Liver (tissue), 9 donors: ENCODE results near the gene HES4. TPM values are rescaled to one million over a fixed set of nuclear protein-coding genes. Genes with fewer than 3 reads are reported as not detected.

ENCODE experiments used
- DNase-seq: peaks from one replicate; pipeline ENCODE4 v3.0.0-alpha.2; 2017; ENCODE audit warnings: low spot score
- H3K27ac ChIP-seq, 2 donors: one replicate each; pipeline ENCODE4 v1.7.0; 2013; ENCODE audit warnings: inconsistent platforms in 2 of 2, low read length in 2 of 2, control low read depth in 1 of 2, low read depth in 1 of 2, mild to moderate bottlenecking in 1 of 2
- H3K27me3 ChIP-seq, 4 donors: one replicate each; pipeline versions ENCODE4 v1.6.1 to v1.7.0; 2013; ENCODE audit warnings: low read length in 3 of 4, inconsistent platforms in 1 of 4, mild to moderate bottlenecking in 1 of 4, moderate library complexity in 1 of 4; ENCODE audit not compliant: control insufficient read depth in 4 of 4, insufficient read depth in 4 of 4
- H3K36me3 ChIP-seq, 4 donors: one replicate each; pipeline versions ENCODE4 v1.6.1 to v1.7.0; 2013; ENCODE audit warnings: low read length in 3 of 4, mild to moderate bottlenecking in 3 of 4, low read depth in 1 of 4, moderate library complexity in 1 of 4; ENCODE audit not compliant: control insufficient read depth in 4 of 4, insufficient read depth in 3 of 4
- H3K4me1 ChIP-seq, 4 donors: one replicate each; pipeline versions ENCODE4 v1.6.1 to v1.7.0; 2013; ENCODE audit warnings: low read length in 3 of 4, mild to moderate bottlenecking in 3 of 4, moderate library complexity in 1 of 4; ENCODE audit not compliant: control insufficient read depth in 4 of 4, insufficient read depth in 4 of 4
- H3K4me3 ChIP-seq, 3 donors: one replicate each; pipeline versions ENCODE4 v1.6.1 to v1.7.0; 2013; ENCODE audit warnings: low read length in 3 of 3, control low read depth in 1 of 3, low read depth in 1 of 3, mild to moderate bottlenecking in 1 of 3
- H3K9ac ChIP-seq, 2 donors: one replicate each; pipeline ENCODE4 v1.7.0; 2013; ENCODE audit warnings: low read length in 2 of 2, mild to moderate bottlenecking in 2 of 2, moderate library complexity in 2 of 2, control low read depth in 1 of 2, low read depth in 1 of 2
- H3K9me3 ChIP-seq, 4 donors: one replicate each; pipeline versions ENCODE4 v1.6.1 to v1.7.0; 2013; ENCODE audit warnings: low read length in 3 of 4; ENCODE audit not compliant: control insufficient read depth in 4 of 4
- ATF3 ChIP-seq: IDR thresholded peaks from 2 replicates; pipeline ENCODE4 v1.6.1; 2016; ENCODE audit warnings: antibody characterized with exemption
- CTCF ChIP-seq: fragments of 150-350 bp; IDR thresholded peaks from 2 replicates; pipeline ENCODE4 v1.5.1; 2017; ENCODE audit warnings: improper control_type of control experiment, low read depth, low read length; ENCODE audit not compliant: missing input control
- FOXA1 ChIP-seq: IDR thresholded peaks from 2 replicates; pipeline ENCODE4 v1.6.1; 2016; ENCODE audit warnings: antibody characterized with exemption
- FOXA2 ChIP-seq: IDR thresholded peaks from 2 replicates; pipeline ENCODE4 v1.6.1; 2016; ENCODE audit warnings: antibody characterized with exemption
- GABPA ChIP-seq, 2 donors: IDR thresholded peaks in 1 of 2; conservative IDR thresholded peaks in 1 of 2; 2 replicates each; pipeline ENCODE4 v1.6.1; 2016; ENCODE audit warnings: antibody characterized with exemption in 2 of 2, mild to moderate bottlenecking in 1 of 2, moderate library complexity in 1 of 2
- HNF4A ChIP-seq, 2 donors: conservative IDR thresholded peaks; 2 replicates each; pipeline ENCODE4 v1.6.1; 2016; ENCODE audit warnings: antibody characterized with exemption in 2 of 2, mild to moderate bottlenecking in 2 of 2
- HNF4G ChIP-seq: IDR thresholded peaks from 2 replicates; pipeline ENCODE4 v1.6.1; 2016; ENCODE audit warnings: antibody characterized with exemption
- JUND ChIP-seq, 2 donors: IDR thresholded peaks; 2 replicates each; pipeline ENCODE4 v1.6.1; 2016; ENCODE audit warnings: antibody characterized with exemption in 2 of 2
- MAX ChIP-seq: IDR thresholded peaks from 2 replicates; pipeline ENCODE4 v1.6.1; 2016; ENCODE audit warnings: antibody characterized with exemption
- NR2F2 ChIP-seq: IDR thresholded peaks from 2 replicates; pipeline ENCODE4 v1.6.1; 2016; ENCODE audit warnings: antibody characterized with exemption
- REST ChIP-seq: IDR thresholded peaks from 2 replicates; pipeline ENCODE4 v1.6.1; 2016; ENCODE audit warnings: antibody characterized with exemption, mild to moderate bottlenecking
- RXRA ChIP-seq, 2 donors: IDR thresholded peaks; 2 replicates each; pipeline ENCODE4 v1.6.1; 2017 to 2018; ENCODE audit warnings: antibody characterized with exemption in 2 of 2, mild to moderate bottlenecking in 1 of 2
- SP1 ChIP-seq: IDR thresholded peaks from 2 replicates; pipeline ENCODE4 v1.6.1; 2018; ENCODE audit warnings: antibody characterized with exemption, mild to moderate bottlenecking
- TAF1 ChIP-seq: conservative IDR thresholded peaks from 2 replicates; pipeline ENCODE4 v1.6.1; 2016; ENCODE audit warnings: antibody characterized with exemption, mild to moderate bottlenecking
- ZBTB33 ChIP-seq: IDR thresholded peaks from 2 replicates; pipeline ENCODE4 v1.6.1; 2016; ENCODE audit warnings: antibody characterized with exemption
- WGBS: extraction: QIAGEN DNeasy Blood & Tissue Kit; methylation state at CpG from one replicate; pipeline ENCODE4 v1.1.7; 2013; 5-methylcytosine and 5-hydroxymethylcytosine counted together
- polyA plus RNA-seq, 2 donors: library from polyadenylated mRNA; stranded (reverse) in 1 of 2; unstranded in 1 of 2; fragments of 200-250 nt in 1 of 2; fragments of >200 nt in 1 of 2; fragmentation: Nextera tagmentation in 1 of 2; extraction: Ambion mirVana in 1 of 2; gene quantifications; one replicate each; pipeline versions ENCODE4 v1.2.1 to v1.2.3, GENCODE V29; 2013 to 2015
- total RNA-seq, 2 donors: library from RNA; depleted of rRNA; stranded (reverse); fragments of >200 nt; gene quantifications; one replicate each; pipeline ENCODE4 v1.2.3, GENCODE V29; 2014
- donor health status: healthy.
- donor health status: healthy.
- donor health status: healthy.
- donor health status: healthy.
- donor health status: healthy.

Gene HES4
- total and polyA plus RNA-seq, 4 donors = 0.93 to 1.9 (median 1.7) TPM

GRCh38 chr1:997713-997992, 2.2 kb downstream of the HES4 start:
- 57% methylated on average over 3 of the region's 3 CpGs for WGBS
- no peak overlapping the region for H3K9ac ChIP-seq
- DNase-seq = no peak
- H3K4me1 ChIP-seq = peaks cover 0 to 38% (median 23%) of the 10 kb centered on the region in 4 donors
- H3K4me3 ChIP-seq = no peak overlapping the region
- peaks cover 0 to under 1% (median 0%) of the 10 kb centered on the region in 4 donors for H3K9me3 ChIP-seq
- H3K27me3 ChIP-seq = peaks cover 0 to 11% (median 1%) of the 10 kb centered on the region in 4 donors
- TF ChIP-seq FOXA2 (no peak), JUND (IDR thresholded peaks at IDR 0.05) (no peak), TAF1 (no peak), HNF4A (conservative IDR thresholded peaks at IDR 0.05) (no peak), HNF4G (no peak), FOXA1 (no peak), GABPA (IDR thresholded peaks at IDR 0.05 in 1 of 2, conservative IDR thresholded peaks at IDR 0.05 in 1 of 2) (no peak), ATF3 (no peak), NR2F2 (no peak), SP1 (no peak), REST (no peak), CTCF (no peak), MAX (no peak), ZBTB33 (no peak), RXRA (IDR thresholded peaks at IDR 0.05) (no peak)
- peaks cover 0 to 1% (median 0%) of the 10 kb centered on the region in 4 donors for H3K36me3 ChIP-seq
- H3K27ac ChIP-seq = no peak overlapping the region
